Muscle of leg (tissue), 11 donors: ENCODE results near the gene SLC38A1. TPM values are rescaled to one million over a fixed set of nuclear protein-coding genes. Genes with fewer than 3 reads are reported as not detected.
"Not testable (repeated sequence)": the region's sequence is repeated elsewhere in the genome, so short reads cannot be mapped to it uniquely, and the experiment has no call there.

ENCODE experiments used
- DNase-seq: peaks from one replicate; pipeline ENCODE4 v3.0.0; 2013
- H3K27ac ChIP-seq: one replicate; pipeline ENCODE4 v1.5.1; 2013; ENCODE audit warnings: mild to moderate bottlenecking, low read length, control low read depth
- H3K27me3 ChIP-seq: one replicate; pipeline ENCODE4 v1.6.1; 2013; ENCODE audit warnings: low read length; ENCODE audit not compliant: control insufficient read depth, insufficient read depth
- H3K36me3 ChIP-seq: one replicate; pipeline ENCODE4 v1.6.1; 2013; ENCODE audit warnings: low read length; ENCODE audit not compliant: control insufficient read depth, insufficient read depth
- H3K4me1 ChIP-seq: one replicate; pipeline ENCODE4 v1.6.1; 2013; ENCODE audit warnings: low read length; ENCODE audit not compliant: control insufficient read depth, insufficient read depth
- H3K4me3 ChIP-seq: one replicate; pipeline ENCODE4 v1.5.1; 2013; ENCODE audit warnings: low read length, control low read depth
- H3K9me3 ChIP-seq: replicated peaks from 2 replicates; pipeline ENCODE4 v1.6.1; 2013; ENCODE audit warnings: low read depth, low read length; ENCODE audit not compliant: control insufficient read depth
- WGBS: methylation state at CpG from one replicate; pipeline ENCODE4 v1.1.5; 2013; ENCODE audit warnings: missing lambda C conversion rate; ENCODE audit not compliant: insufficient coverage; 5-methylcytosine and 5-hydroxymethylcytosine counted together
- polyA plus RNA-seq, 8 donors: library from polyadenylated mRNA; unstranded; fragments of 120-200 nt; gene quantifications; one replicate each; pipeline versions ENCODE4 v1.2.1 to v1.2.3, GENCODE V29; 2013; ENCODE audit warnings: inconsistent platforms in 1 of 8, low replicate concordance in 1 of 8; ENCODE audit not compliant: insufficient read length in 8 of 8, insufficient read depth in 1 of 8
- total RNA-seq: library from RNA; stranded (reverse); fragments of 120-200 nt; gene quantifications from one replicate; pipeline ENCODE4 v1.2.4, GENCODE V29; 2013

Gene SLC38A1
- total and polyA plus RNA-seq, 9 donors, result 24.3 to 44.0 (median 31.1) TPM

- WGBS, result no CpG with 5 or more reads among the region's 2 CpGs
- Histone ChIP-seq H3K27me3 (no peaks in the 10 kb centered on the region), H3K9me3 (no peaks in the 10 kb centered on the region), H3K36me3 (no peaks in the 10 kb centered on the region), H3K4me3 (no peak overlapping the region), H3K27ac (no peak overlapping the region), H3K4me1 (peaks cover 9% of the 10 kb centered on the region)
- DNase-seq, result no peak
These were observed 10.7 kb downstream of the SLC38A1 start for GRCh38 chr12:46258129-46258528.

- H3K4me3 ChIP-seq, result no peak overlapping the region
- H3K4me1 ChIP-seq, result peaks cover 9% of the 10 kb centered on the region
- H3K27ac ChIP-seq, result no peak overlapping the region
- no peaks in the 10 kb centered on the region for H3K36me3 ChIP-seq
- no peaks in the 10 kb centered on the region for H3K27me3 ChIP-seq
- whole genome bisulfite sequencing, result no CpG with 5 or more reads among the region's 3 CpGs
- no peak for DNase-seq
- H3K9me3 ChIP-seq, result no peaks in the 10 kb centered on the region
These were observed 11.9 kb downstream of the SLC38A1 start for GRCh38 chr12:46256942-46257341.

- no CpG with 5 or more reads among the region's 2 CpGs for WGBS
These were observed 15.2 kb downstream of the SLC38A1 start for GRCh38 chr12:46253544-46254162.

GRCh38 chr12:46251994-46252393 lies 16.8 kb downstream of the SLC38A1 start:
- H3K9me3 ChIP-seq, H3K4me1 ChIP-seq, H3K27ac ChIP-seq, H3K27me3 ChIP-seq, H3K4me3 ChIP-seq, H3K36me3 ChIP-seq, DNase-seq: not testable (repeated sequence)
- WGBS, result no CpG with 5 or more reads among the region's 5 CpGs

More at GRCh38 chr12:46253544-46254162, 15.2 kb downstream of the SLC38A1 start:
- no peak for DNase-seq
- H3K4me3 ChIP-seq, result no peak overlapping the region
- H3K27me3 ChIP-seq, result no peaks in the 10 kb centered on the region
- no peaks in the 10 kb centered on the region for H3K9me3 ChIP-seq
- no peaks in the 10 kb centered on the region for H3K4me1 ChIP-seq
- H3K36me3 ChIP-seq, result no peaks in the 10 kb centered on the region
- no peak overlapping the region for H3K27ac ChIP-seq

GRCh38 chr12:46249960-46250359 lies 18.9 kb downstream of the SLC38A1 start:
- H3K27ac ChIP-seq, H3K9me3 ChIP-seq, H3K4me3 ChIP-seq, H3K36me3 ChIP-seq, DNase-seq, H3K27me3 ChIP-seq, H3K4me1 ChIP-seq: not testable (repeated sequence)
- WGBS, result 100% methylated on average over 3 of the region's 4 CpGs

- no peak overlapping the region for H3K27ac ChIP-seq
- 94% methylated on average over 15 of the region's 15 CpGs for WGBS
- no peaks in the 10 kb centered on the region for H3K27me3 ChIP-seq
- H3K9me3 ChIP-seq, result peaks cover 5% of the 10 kb centered on the region
- no peak for DNase-seq
- no peaks in the 10 kb centered on the region for H3K36me3 ChIP-seq
- H3K4me1 ChIP-seq, result no peaks in the 10 kb centered on the region
- no peak overlapping the region for H3K4me3 ChIP-seq
These were observed 22.7 kb downstream of the SLC38A1 start for GRCh38 chr12:46246021-46246700.

- Histone ChIP-seq H3K36me3 (peaks cover 2% of the 10 kb centered on the region), H3K4me1 (no peaks in the 10 kb centered on the region), H3K27ac (no peak overlapping the region), H3K4me3 (no peak overlapping the region), H3K27me3 (no peaks in the 10 kb centered on the region), H3K9me3 (peaks cover 5% of the 10 kb centered on the region)
- no peak for DNase-seq
These were observed 23.8 kb downstream of the SLC38A1 start for GRCh38 chr12:46244997-46245396.

GRCh38 chr12:46244273-46244915 lies 24.4 kb downstream of the SLC38A1 start:
- Histone ChIP-seq H3K27ac (no peak overlapping the region), H3K4me1 (no peaks in the 10 kb centered on the region), H3K4me3 (no peak overlapping the region), H3K36me3 (peaks cover 2% of the 10 kb centered on the region), H3K9me3 (peaks cover 5% of the 10 kb centered on the region), H3K27me3 (no peaks in the 10 kb centered on the region)
- WGBS, result no CpG with 5 or more reads among the region's 1 CpG
- DNase-seq, result no peak

GRCh38 chr12:46242569-46242968 lies 26.3 kb downstream of the SLC38A1 start:
- DNase-seq, result no peak
- no peak overlapping the region for H3K27ac ChIP-seq
- peaks cover 2% of the 10 kb centered on the region for H3K36me3 ChIP-seq
- no peaks in the 10 kb centered on the region for H3K27me3 ChIP-seq
- peaks cover 5% of the 10 kb centered on the region for H3K9me3 ChIP-seq
- no peaks in the 10 kb centered on the region for H3K4me1 ChIP-seq
- WGBS, result no CpG with 5 or more reads among the region's 2 CpGs
- no peak overlapping the region for H3K4me3 ChIP-seq

GRCh38 chr12:46240436-46240835 lies 28.4 kb downstream of the SLC38A1 start:
- H3K9me3 ChIP-seq, result peaks cover 5% of the 10 kb centered on the region
- H3K27me3 ChIP-seq, result no peaks in the 10 kb centered on the region
- H3K36me3 ChIP-seq, result peaks cover 2% of the 10 kb centered on the region
- H3K4me3 ChIP-seq, result no peak overlapping the region
- no peak for DNase-seq
- no peaks in the 10 kb centered on the region for H3K4me1 ChIP-seq
- WGBS, result no CpG with 5 or more reads among the region's 7 CpGs
- no peak overlapping the region for H3K27ac ChIP-seq
